CD14-positive monocyte (primary cell): ENCODE measurements around the gene OVCA2. TPM values are rescaled to one million over a fixed set of nuclear protein-coding genes. Genes with fewer than 3 reads are reported as not detected.
A peak's percentile ranks its signal among the peaks of the same experiment; 100 is the strongest.

Experiments used
- DNase-seq, 3 donors: peaks; one replicate each; pipeline ENCODE4 v3.0.0-alpha.2; 2011 to 2022
- H2AFZ ChIP-seq: 2 replicates; pipeline ENCODE4 v1.6.0; 2012; ENCODE audit warnings: mild to moderate bottlenecking, low read depth, low read length, inconsistent platforms; ENCODE audit not compliant: insufficient read depth, poor library complexity, severe bottlenecking
- H3K27ac ChIP-seq, 2 donors: 1 replicate in 1 of 2; 2 replicates in 1 of 2; pipeline ENCODE4 v1.5.1; 2012 to 2013; ENCODE audit warnings: low read length in 2 of 2, control low read depth in 1 of 2, inconsistent platforms in 1 of 2, low read depth in 1 of 2, mild to moderate bottlenecking in 1 of 2
- H3K27me3 ChIP-seq, 2 donors: one replicate each; pipeline versions ENCODE4 v1.6.0 to v1.6.1; 2011 to 2013; ENCODE audit warnings: low read length in 2 of 2; ENCODE audit not compliant: control insufficient read depth in 2 of 2, insufficient read depth in 2 of 2
- H3K36me3 ChIP-seq, 2 donors: replicated peaks in 1 of 2; 1 replicate in 1 of 2; 2 replicates in 1 of 2; pipeline versions ENCODE4 v1.5.1 to v1.6.1; 2012 to 2013; ENCODE audit warnings: low read length in 2 of 2, control low read depth in 1 of 2, inconsistent platforms in 1 of 2, mild to moderate bottlenecking in 1 of 2; ENCODE audit not compliant: insufficient read depth in 2 of 2, control insufficient read depth in 1 of 2
- H3K4me1 ChIP-seq, 2 donors: 1 replicate in 1 of 2; 2 replicates in 1 of 2; pipeline versions ENCODE4 v1.5.1 to v1.6.1; 2012 to 2013; ENCODE audit warnings: low read length in 2 of 2, control low read depth in 1 of 2, inconsistent platforms in 1 of 2, mild to moderate bottlenecking in 1 of 2, moderate library complexity in 1 of 2; ENCODE audit not compliant: insufficient read depth in 2 of 2, control insufficient read depth in 1 of 2
- H3K4me2 ChIP-seq: replicated peaks from 2 replicates; pipeline ENCODE3; 2012; ENCODE audit warnings: low read length, moderate library complexity, mild to moderate bottlenecking; ENCODE audit not compliant: poor library complexity, severe bottlenecking; ENCODE audit errors: extremely low read depth
- H3K4me3 ChIP-seq, 3 experiments: fragments of 200-600 bp in 1 of 3; sonication (generic) in 1 of 3; replicated peaks in 1 of 3; 1 replicate in 2 of 3; 2 replicates in 1 of 3; pipeline ENCODE4 v1.5.1; 2011 to 2013; ENCODE audit warnings: low read length in 3 of 3, mild to moderate bottlenecking in 3 of 3, control low read depth in 2 of 3, low read depth in 2 of 3, inconsistent platforms in 1 of 3, moderate library complexity in 1 of 3
- H3K79me2 ChIP-seq: 2 replicates; pipeline ENCODE4 v1.6.0; 2012; ENCODE audit warnings: mild to moderate bottlenecking, control low read depth, inconsistent platforms, low read length, moderate library complexity; ENCODE audit not compliant: insufficient read depth
- H3K9ac ChIP-seq: 2 replicates; pipeline ENCODE4 v1.6.0; 2017; ENCODE audit warnings: low read length, mild to moderate bottlenecking; ENCODE audit not compliant: insufficient read depth, poor library complexity, severe bottlenecking
- H3K9me3 ChIP-seq, 2 donors: replicated peaks in 1 of 2; 1 replicate in 1 of 2; 2 replicates in 1 of 2; pipeline versions ENCODE4 v1.5.1 to v1.6.1; 2012 to 2013; ENCODE audit warnings: low read length in 2 of 2, control low read depth in 1 of 2; ENCODE audit not compliant: control insufficient read depth in 1 of 2, insufficient read depth in 1 of 2
- H4K20me1 ChIP-seq: 2 replicates; pipeline ENCODE4 v1.6.0; 2012; ENCODE audit warnings: mild to moderate bottlenecking, low read length, control low read depth, moderate library complexity; ENCODE audit not compliant: insufficient read depth
- H3K27ac Mint-ChIP-seq, 7 donors: one replicate each; pipeline ENCODE4 v1.8.0; 2020; ENCODE audit warnings: mild to moderate bottlenecking in 7 of 7, mixed read lengths in 7 of 7, moderate library complexity in 6 of 7, inconsistent platforms in 2 of 7
- H3K27me3 Mint-ChIP-seq, 3 donors: one replicate each; pipeline ENCODE4 v1.8.0; 2021 to 2022; ENCODE audit warnings: low read depth in 3 of 3, mild to moderate bottlenecking in 3 of 3, mixed read lengths in 3 of 3, moderate library complexity in 3 of 3, inconsistent platforms in 1 of 3
- H3K36me3 Mint-ChIP-seq, 2 donors: one replicate each; pipeline ENCODE4 v1.8.0; 2020; ENCODE audit warnings: mixed read lengths in 2 of 2, inconsistent platforms in 1 of 2, mild to moderate bottlenecking in 1 of 2
- H3K4me1 Mint-ChIP-seq: one replicate; pipeline ENCODE4 v1.8.0; 2020; ENCODE audit warnings: mild to moderate bottlenecking, mixed read lengths
- H3K4me3 Mint-ChIP-seq, 2 donors: one replicate each; pipeline ENCODE4 v1.8.0; 2020; ENCODE audit warnings: mild to moderate bottlenecking in 2 of 2, mixed read lengths in 2 of 2, moderate library complexity in 1 of 2
- H3K9me3 Mint-ChIP-seq, 7 donors: one replicate each; pipeline ENCODE4 v1.8.0; 2020 to 2022; ENCODE audit warnings: mixed read lengths in 7 of 7, mild to moderate bottlenecking in 6 of 7, moderate library complexity in 6 of 7, inconsistent platforms in 2 of 7
- CTCF ChIP-seq: fragments of 200-600 bp; IDR thresholded peaks from one replicate; pipeline ENCODE4 v1.8.0; 2022; ENCODE audit warnings: antibody characterized with exemption, mild to moderate bottlenecking
- WGBS: methylation state at CpG from one replicate; pipeline ENCODE4 v1.1.5; 2013; ENCODE audit warnings: missing lambda C conversion rate; ENCODE audit not compliant: insufficient coverage; 5-methylcytosine and 5-hydroxymethylcytosine counted together
- intact Hi-C, 2 donors: fragments of 100-400 bp; cut with micrococcal nuclease; formaldehyde crosslinking; loops; one replicate each; pipeline versions ENCODE4 v1.15.0 to v1.15.1; 2023
- polyA plus RNA-seq, 3 donors: library from polyadenylated mRNA; depleted of rRNA in 1 of 3; unstranded in 2 of 3; stranded (reverse) in 1 of 3; fragments of 300-500 nt in 2 of 3; fragments of >200 nt in 1 of 3; fragmentation: Illumina TruSeq in 2 of 3; gene quantifications; 1 replicate in 2 of 3; 2 replicates in 1 of 3; pipeline ENCODE4 v1.2.3, GENCODE V29; 2012 to 2021

OVCA2 gene
- polyA plus RNA-seq, 3 donors, result 30.5 to 94.9 (median 69.1) TPM

- peaks cover 22 to 31% of the 10 kb centered on the region in 2 donors for H3K4me1 ChIP-seq
- H3K4me2 ChIP-seq, result no peak overlapping the region
- peaks cover 27% of the 10 kb centered on the region for H3K4me1 Mint-ChIP-seq
These were observed 20.9 kb downstream of the OVCA2 start for GRCh38 chr17:2062571-2063183.

More at GRCh38 chr17:2062571-2063183, 20.9 kb downstream of the OVCA2 start:
- Mint-ChIP-seq H3K9me3 (peaks cover 0 to 2% (median 0%) of the 10 kb centered on the region in 7 donors), H3K27ac (peak overlapping the region in 1 of 7 donors; percentile 68), H3K27me3 (peaks cover 10 to 33% (median 15%) of the 10 kb centered on the region in 3 donors), H3K36me3 (peaks cover 61 to 71% of the 10 kb centered on the region in 2 donors), H3K4me3 (no peak overlapping the region)
- no peak for TF ChIP-seq CTCF
- H3K27me3 ChIP-seq, result peaks cover 6 to 11% of the 10 kb centered on the region in 2 donors
- H2AFZ ChIP-seq, result no peak overlapping the region
- DNase-seq, result no peak
- no peak overlapping the region for H3K27ac ChIP-seq
- WGBS, result 66% methylated on average over 9 of the region's 11 CpGs
- peaks cover 0 to 3% of the 10 kb centered on the region in 2 donors for H3K9me3 ChIP-seq
- no peak overlapping the region for H3K4me3 ChIP-seq
- no peaks in the 10 kb centered on the region for H3K79me2 ChIP-seq
- H4K20me1 ChIP-seq, result peaks cover 3% of the 10 kb centered on the region
- H3K9ac ChIP-seq, result no peak overlapping the region
- peaks cover 21 to 59% of the 10 kb centered on the region in 2 donors for H3K36me3 ChIP-seq
- intact Hi-C loops, result no loop called here
